AG10803 (cell line): Measurements from ENCODE around the gene POLE3.

Experiments
- DNase-seq: peaks from one replicate; pipeline ENCODE4 v3.0.0; 2010; ENCODE audit warnings: low read depth
- H3K4me3 ChIP-seq: 2 replicates; pipeline ENCODE4 v1.5.1; 2011; ENCODE audit warnings: mild to moderate bottlenecking, low read length, control low read depth
- CTCF ChIP-seq: conservative IDR thresholded peaks from 2 replicates; pipeline ENCODE4 v1.5.1; 2011; ENCODE audit warnings: mild to moderate bottlenecking, low read length, control low read depth, inconsistent platforms

The POLE3 gene

GRCh38 chr9:113359385-113359784 lies 51.1 kb downstream of the POLE3 start:
- no peak overlapping the region for H3K4me3 ChIP-seq
- TF ChIP-seq CTCF, result no peak
- no peak for DNase-seq
